Endothelial cell of umbilical vein (primary cell): ENCODE measurements around the gene TRIM2.

ENCODE experiments used
- CTCF ChIP-seq, 2 donors: IDR thresholded peaks; 1 replicate in 1 of 2; 2 replicates in 1 of 2; pipeline ENCODE4 v1.5.1; 2011; ENCODE audit warnings: low read length in 2 of 2, mild to moderate bottlenecking in 2 of 2, moderate library complexity in 2 of 2, control low read depth in 1 of 2, inconsistent platforms in 1 of 2, low read depth in 1 of 2; ENCODE audit not compliant: insufficient read depth in 1 of 2; ENCODE audit errors: extremely low read depth in 1 of 2
- EZH2 ChIP-seq: IDR thresholded peaks from 2 replicates; pipeline ENCODE4 v1.6.1; 2012; ENCODE audit warnings: borderline replicate concordance, low read depth, mild to moderate bottlenecking, moderate library complexity, low read length, inconsistent platforms; ENCODE audit not compliant: severe bottlenecking
- MAX ChIP-seq: IDR thresholded peaks from 2 replicates; pipeline ENCODE4 v1.6.1; 2011; ENCODE audit not compliant: insufficient read depth, insufficient read length
- MYC ChIP-seq: IDR thresholded peaks from one replicate; pipeline ENCODE4 v1.6.1; 2011; ENCODE audit warnings: mild to moderate bottlenecking, low read depth, low read length
- POLR2A ChIP-seq: IDR thresholded peaks from 2 replicates; pipeline ENCODE4 v1.6.1; 2012; ENCODE audit warnings: low read depth, mild to moderate bottlenecking, control low read depth, low read length

GRCh38 chr4:153207027-153207426 is 2.8 kb downstream of the TRIM2 start:
- TF ChIP-seq MYC (no peak), POLR2A (no peak), CTCF (IDR thresholded peaks at IDR 0.05; ENCODE audit: extremely low read depth in 1 of 2, insufficient read depth in 1 of 2, low read depth in 1 of 2, low read length in 2 of 2) (no peak), EZH2 (no peak), MAX (no peak)
